ENCODE measurements around the gene VPS8.

Gene VPS8

GRCh38 chr3:184811999-184812661, at the start of gene VPS8:
Gene VPS8 (plus strand): TSS chr3:184812166. CDS start chr3:184824633, 12,467 bp downstream.
- DNase-seq: peak; percentile 96

DNA sequence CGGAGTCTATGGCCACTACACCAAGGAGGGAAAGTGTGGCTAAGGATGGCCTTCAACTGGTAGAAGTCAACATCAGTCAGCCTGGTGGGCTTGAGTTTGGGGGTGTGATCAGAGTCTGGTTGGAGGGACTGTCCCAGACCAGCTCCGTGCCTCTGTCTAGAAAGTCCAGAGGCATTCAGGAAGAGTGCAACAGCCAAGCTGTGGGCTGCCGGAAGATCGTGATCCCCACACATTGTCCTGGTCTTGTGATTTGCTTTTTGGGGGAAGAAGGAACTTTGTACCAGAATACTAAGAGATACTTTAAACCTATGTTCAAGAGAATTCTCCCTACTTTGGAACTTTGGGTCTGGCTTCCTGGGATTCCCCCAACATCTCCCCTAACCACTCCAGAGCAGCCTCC, 47.8 kb upstream of the VPS8 start:
- DNase-seq: no peak

DNA sequence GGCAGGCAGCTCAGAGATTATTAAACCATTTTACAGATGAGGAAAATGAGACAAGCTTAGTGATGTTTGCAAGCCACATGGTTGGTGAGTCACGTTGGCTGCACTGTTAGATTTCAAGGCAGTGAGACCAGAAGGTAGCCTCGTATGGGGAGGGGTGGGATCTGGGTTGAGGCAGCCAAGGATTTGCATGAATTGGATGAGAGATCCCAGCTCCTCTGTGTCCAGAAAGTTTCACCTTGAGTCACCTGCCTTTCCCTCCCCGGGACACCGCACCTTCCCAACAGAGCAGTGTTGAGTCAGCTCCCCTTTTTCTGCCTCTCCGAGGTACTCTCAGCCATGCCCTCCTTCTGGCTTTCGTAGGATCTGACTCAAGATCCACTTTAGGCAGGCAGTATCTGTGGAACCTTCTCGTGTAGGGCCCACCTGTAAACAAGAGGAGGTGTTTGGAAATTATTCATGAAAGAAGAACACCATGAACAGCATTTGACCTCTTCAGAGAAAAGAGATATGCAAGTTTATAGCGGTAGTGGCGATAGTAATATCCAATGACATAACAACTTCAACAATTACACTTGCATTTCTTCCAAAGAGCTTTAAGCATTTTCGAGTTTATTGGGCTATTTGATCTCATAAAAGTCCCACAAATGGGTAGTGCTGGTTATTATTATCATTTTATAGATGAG, 46.8 kb upstream of the VPS8 start:
- DNase-seq: no peak

DNA sequence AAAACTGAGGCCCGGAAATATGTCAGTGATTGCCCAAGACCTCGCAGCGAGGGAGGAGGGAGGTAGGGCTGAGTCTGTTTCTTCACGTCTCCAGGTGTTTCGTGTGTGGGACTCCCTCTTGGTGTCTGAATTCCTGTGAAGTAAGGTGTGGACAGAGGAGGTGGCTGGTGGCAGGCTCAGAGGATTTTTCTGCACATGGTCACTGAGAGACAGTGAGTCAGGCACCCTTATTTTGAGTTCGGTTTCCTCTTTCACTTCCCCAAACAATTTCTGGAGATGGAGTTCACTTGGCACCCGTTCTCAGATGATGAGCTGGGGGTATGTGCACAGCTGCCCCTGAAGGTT, 46.3 kb upstream of the VPS8 start:
- DNase-seq: peak; percentile 6

GRCh38 chr3:184766555-184767261, 45.3 kb upstream of the VPS8 start:
- DNase-seq: no peak

DNA sequence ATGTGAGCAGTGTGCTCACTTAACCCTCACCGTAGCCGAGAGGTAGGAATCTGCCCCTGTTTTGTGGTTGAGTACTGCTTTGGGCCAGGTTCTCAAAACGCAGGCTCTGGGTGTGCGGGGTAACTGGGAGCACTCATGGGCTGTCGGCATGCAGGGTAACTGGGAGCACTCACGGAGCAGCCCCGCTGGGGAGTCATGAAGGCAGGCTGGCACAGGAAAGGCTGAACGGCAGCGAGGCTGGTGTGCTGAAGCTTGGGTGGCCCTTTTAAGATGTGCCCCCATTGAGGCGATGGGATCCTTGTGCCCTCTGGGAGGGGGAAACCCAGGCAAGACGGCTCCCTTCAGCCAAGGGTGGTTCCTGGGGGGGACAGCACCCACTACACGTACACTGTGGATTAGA, 44.6 kb upstream of the VPS8 start:
- DNase-seq: no peak

GRCh38 chr3:184769382-184770170, 42.4 kb upstream of the VPS8 start:
- DNase-seq: no peak

DNA sequence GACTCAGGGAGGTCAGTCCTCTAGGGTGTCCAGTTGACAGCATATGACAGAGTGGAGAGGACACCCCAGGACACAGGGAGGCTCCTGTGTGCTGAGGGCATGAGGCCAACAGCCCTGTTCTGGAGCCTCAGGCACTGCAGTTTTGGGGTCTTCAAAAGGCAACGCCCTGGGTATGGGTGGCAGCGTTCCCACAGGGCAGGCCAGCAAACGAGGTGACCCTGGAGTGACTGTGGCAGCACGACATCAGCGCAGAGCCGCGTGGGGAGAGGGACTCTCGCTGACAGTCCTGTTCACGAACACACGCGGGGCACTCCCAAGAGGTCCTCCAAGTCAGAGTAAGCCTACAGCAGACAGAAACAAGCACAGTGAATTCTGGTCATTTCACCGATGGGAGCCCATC, 41.4 kb upstream of the VPS8 start:
- DNase-seq: no peak

DNA sequence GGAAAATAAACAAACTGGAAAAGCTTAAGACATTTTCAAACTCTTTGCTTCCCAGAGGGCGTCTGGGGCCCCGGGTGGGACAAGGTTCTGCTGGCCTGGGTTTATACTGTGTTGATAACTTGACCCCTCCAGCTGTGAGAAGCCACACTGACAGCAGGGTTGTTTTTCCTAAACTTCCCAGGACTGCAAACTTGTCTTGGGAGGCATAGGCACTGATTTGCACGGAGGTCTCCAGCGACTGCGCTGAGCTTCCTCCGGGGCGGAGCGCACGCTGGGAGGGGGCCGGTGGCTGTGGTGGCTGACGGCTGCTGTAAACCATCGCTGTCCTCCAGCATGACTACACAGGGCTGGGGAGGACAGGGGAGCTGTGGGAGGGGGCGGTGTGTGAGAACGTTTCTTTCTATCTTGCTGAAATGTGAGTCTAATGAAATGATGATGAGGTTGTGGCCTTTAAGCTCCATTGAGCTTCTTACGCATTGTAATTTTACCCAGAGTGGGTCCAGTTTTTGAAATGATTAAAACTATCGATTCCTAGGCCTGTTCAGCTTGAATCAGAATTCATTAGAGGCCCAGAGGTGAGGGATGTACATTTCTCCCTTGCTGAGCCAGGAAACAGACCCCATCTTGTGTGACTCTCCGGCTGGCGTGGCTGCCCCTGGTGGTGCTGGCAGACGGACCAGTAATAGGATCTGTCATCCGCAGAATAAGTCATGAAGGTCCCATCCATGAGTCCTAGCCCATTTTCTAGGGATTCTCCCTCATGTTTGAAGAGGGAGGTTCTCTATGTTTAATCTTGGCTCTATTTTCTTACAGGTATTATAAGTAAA, 40.5 kb upstream of the VPS8 start:
- DNase-seq: no peak

DNA sequence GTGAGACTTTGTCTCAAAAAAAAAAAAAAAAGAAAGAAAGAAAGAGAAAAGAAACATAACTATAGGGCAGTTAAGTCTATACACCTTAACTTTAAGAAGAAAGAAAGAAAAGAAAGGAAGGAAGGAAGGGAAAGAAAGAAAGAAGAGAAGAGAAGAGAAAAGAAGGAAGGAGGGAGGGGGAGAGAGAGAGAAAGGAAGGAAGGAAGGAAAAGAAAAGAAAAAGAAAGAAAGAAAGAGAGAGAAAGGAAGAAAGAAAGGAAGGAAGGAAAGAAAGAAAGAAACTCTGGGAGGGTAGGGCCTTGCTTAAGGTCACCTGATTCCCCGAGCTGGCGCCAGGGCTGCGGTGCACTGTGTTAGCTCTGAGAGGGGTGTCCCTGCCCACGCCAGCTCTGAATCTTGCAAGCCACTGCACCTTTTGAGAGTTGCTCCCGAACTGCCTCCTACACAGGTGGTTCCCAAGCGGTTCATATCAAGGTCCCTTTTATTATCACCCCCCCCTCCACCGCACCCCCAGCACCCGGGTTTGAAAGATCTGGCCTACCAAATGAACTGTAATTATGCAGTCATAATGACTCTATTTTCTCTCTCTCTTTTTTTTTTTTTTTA, 39.2 kb upstream of the VPS8 start:
- no peak for DNase-seq

GRCh38 chr3:184773283-184774186, 38.4 kb upstream of the VPS8 start:
- DNase-seq: no peak

- no peak for DNase-seq
Measured at GRCh38 chr3:184776916-184777315, 35.0 kb upstream of the VPS8 start.

- peak; percentile 84 for DNase-seq
Measured at GRCh38 chr3:184777566-184778356, 34.2 kb upstream of the VPS8 start.

DNA sequence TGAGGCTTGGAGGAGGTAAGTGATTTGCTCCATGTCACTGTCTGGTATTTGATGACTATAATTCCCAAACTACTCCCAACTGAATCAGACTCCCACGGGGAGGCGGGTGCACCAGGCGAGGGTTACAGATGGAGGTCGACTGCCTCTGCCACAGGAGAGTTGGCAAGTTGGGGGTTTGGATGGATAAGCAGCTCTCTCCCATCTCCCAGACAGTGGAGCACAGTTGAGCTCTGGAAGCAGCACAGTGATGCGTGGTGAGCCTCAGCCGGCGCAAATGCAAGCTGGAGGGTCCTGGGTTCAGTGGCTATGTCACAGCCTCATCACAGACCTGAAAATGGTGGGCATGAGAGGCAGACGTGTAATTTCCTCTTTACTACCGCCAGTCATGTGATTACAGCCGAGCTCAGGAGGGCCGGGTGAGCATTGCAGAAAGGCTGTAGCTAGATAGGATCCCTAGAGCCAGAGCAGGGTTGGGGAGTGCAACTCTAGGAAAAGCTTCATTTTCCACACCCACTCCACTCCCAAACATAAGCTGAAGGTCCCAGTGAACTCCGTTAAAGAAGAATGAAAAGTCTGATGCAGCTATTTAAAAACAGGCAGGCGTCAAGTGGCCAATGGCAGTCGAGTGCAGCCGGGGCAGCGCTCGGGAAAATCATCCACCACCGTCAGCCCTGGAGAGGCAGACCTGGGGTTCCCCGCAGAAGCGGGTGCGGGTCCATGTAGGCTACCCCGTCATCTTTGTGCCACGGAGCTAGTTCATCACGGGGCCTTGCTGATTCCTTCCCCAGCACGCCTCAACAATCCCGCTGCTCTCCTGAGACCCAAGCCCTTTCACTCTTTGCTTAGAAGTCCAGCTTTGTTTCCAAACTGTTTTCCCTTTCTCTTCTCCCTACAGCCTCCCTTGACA, 33.3 kb upstream of the VPS8 start:
- DNase-seq: no peak

- no peak for DNase-seq
Measured at GRCh38 chr3:184780981-184781515, 30.9 kb upstream of the VPS8 start.

DNA sequence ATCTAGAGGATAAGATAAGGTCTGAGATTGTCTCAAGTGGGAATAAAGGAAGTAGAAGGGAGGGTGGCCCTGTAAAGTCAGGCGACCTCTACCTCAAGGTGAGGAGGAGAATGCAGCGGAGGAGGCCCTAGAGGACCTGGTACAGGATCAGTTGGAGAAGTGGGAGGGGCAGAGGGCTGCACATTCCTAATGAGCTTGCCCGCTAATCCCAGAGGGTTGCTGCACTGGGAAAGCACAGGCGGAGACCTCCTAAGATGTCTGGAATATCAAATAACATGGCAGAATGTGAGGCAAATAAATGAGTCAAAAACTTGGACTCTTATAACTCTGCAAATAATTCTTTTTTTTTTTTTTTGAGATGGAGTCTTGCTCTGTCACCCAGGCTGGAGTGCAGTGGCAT, 30.2 kb upstream of the VPS8 start:
- no peak for DNase-seq

DNA sequence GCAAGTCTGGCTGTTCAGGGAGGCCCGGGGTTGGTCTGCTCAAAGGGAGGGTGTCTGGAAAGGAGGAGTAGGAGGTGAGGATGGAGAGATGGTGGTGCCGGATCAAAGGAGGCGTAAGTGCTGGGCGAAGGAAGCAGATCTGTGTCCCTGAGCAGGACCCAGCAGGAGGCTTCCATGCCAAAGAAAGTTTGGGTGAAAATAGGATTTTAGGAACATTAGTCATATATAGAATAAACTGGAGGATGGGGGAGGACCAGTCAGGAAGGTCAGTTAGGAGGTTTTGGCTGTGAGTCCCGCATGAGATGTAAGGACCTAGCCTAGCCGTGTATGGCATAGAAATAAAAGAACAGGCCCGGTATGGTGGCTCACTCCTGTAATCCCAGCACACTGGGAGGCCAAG, 28.6 kb upstream of the VPS8 start:
- DNase-seq: no peak

DNA sequence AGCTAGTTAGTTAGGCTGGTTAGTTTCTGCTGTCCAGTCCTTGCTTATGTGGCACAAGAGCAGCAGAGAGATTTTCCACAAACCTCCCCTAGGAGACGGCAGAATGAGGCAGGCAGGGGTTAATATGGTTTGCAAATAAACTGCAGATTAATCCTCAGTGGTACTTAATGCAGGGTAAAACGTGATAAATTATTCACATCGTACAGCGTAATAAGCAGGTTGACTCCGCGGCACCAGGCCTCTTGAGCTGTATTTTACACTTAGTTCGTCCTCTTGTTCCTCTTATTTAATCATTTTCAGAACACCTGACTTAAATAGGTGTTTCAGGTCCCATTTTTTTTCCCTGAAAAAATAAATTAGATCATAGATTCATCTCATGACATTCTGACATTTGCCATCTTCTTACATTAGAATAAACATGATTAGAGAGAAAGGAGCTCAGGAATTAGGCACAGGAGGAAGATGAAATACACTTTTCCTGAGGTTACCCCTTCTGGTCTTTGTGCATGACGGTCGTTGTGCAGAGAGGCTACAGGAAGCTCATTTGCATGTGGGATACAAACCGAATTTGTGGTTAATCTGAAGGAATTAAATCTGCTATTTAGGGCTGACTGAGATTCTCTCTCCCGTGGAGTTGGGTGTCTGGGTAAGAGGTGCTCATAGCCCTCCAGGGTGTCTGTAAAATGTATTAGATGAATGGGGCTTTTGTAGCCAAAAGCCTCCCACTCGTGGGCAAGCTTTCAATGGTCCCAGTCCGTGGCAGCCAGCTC, 27.1 kb upstream of the VPS8 start:
- DNase-seq: no peak

Data from CD4-positive, alpha-beta T cell treated with Interferon gamma for 1 hour (primary cell).